PC-3 (cell line): ENCODE measurements around the gene H19. TPM values are rescaled to one million over a fixed set of nuclear protein-coding genes. Genes with fewer than 3 reads are reported as not detected.
A peak's percentile ranks its signal among the peaks of the same experiment; 100 is the strongest.

ENCODE experiments used
- ATAC-seq: fragments of 200-7000 bp; cut with Tn5 transposase; 2 replicates; pipeline ENCODE4 v1.9.1; 2020; ENCODE audit warnings: mild to moderate bottlenecking, moderate library complexity
- BruUV-seq: library from RNA; stranded (reverse); fragments of 400-500 nt; replicated peaks from 2 replicates; lab custom pipeline; 2021; lab: Mats Ljungman, UMichigan
- CTCF ChIA-PET: fragments of 300-600 bp; sonication (Branson Sonifier 250); formaldehyde crosslinking; loops from one replicate; lab custom pipeline; 2022; ENCODE audit warnings: antibody characterized with exemption; lab: Charles Lee
- POLR2A ChIA-PET: fragments of 300-600 bp; sonication (Branson Sonifier 250); formaldehyde crosslinking; loops from one replicate; lab custom pipeline; 2022; ENCODE audit warnings: antibody characterized with exemption; ENCODE audit not compliant: unreplicated experiment; lab: Charles Lee
- DNase-seq: peaks from one replicate; pipeline ENCODE4 v3.0.0-alpha.2; 2015
- H2AFZ ChIP-seq: fragments of 300-600 bp; sonication (generic); 2 replicates; pipeline ENCODE4 v1.6.0; 2016; ENCODE audit warnings: antibody characterized with exemption, low read length
- H3F3A ChIP-seq: fragments of 300-600 bp; sonication (generic); one replicate; pipeline ENCODE4 v1.6.0; 2017; ENCODE audit warnings: antibody characterized with exemption, low read length, control low read depth, mild to moderate bottlenecking; ENCODE audit not compliant: unreplicated experiment
- H3K27ac ChIP-seq: fragments of 300-600 bp; sonication (generic); 2 replicates; pipeline ENCODE4 v1.5.1; 2016; ENCODE audit warnings: mild to moderate bottlenecking, low read length
- H3K27me3 ChIP-seq: fragments of 300-600 bp; sonication (generic); 2 replicates; pipeline ENCODE4 v1.6.1; 2016; ENCODE audit warnings: low read length, mixed read lengths
- H3K36me3 ChIP-seq: fragments of 300-600 bp; sonication (generic); 2 replicates; pipeline ENCODE4 v1.6.1; 2016; ENCODE audit warnings: low read depth, mixed run types, low read length, mixed read lengths
- H3K4me1 ChIP-seq: fragments of 300-600 bp; sonication (generic); 2 replicates; pipeline ENCODE4 v1.5.1; 2016; ENCODE audit warnings: low read length; ENCODE audit not compliant: insufficient read depth
- H3K4me2 ChIP-seq: fragments of 300-600 bp; sonication (generic); 2 replicates; pipeline ENCODE4 v1.6.0; 2016; ENCODE audit warnings: low read length
- H3K4me3 ChIP-seq: fragments of 300-600 bp; sonication (generic); 2 replicates; pipeline ENCODE4 v1.5.1; 2016; ENCODE audit warnings: mild to moderate bottlenecking, low read length, mixed read lengths
- H3K79me2 ChIP-seq: fragments of 300-600 bp; sonication (generic); 2 replicates; pipeline ENCODE4 v1.6.1; 2017; ENCODE audit warnings: low read length, mixed read lengths
- H3K9ac ChIP-seq: fragments of 300-600 bp; sonication (generic); 2 replicates; pipeline ENCODE4 v1.6.0; 2016; ENCODE audit warnings: mild to moderate bottlenecking, low read length
- H3K9me2 ChIP-seq: fragments of 300-600 bp; sonication (generic); replicated peaks from 2 replicates; pipeline ENCODE4 v1.6.1; 2016; ENCODE audit warnings: mixed run types, low read length, mixed read lengths
- H3K9me3 ChIP-seq: fragments of 300-600 bp; sonication (generic); 2 replicates; pipeline ENCODE4 v1.6.1; 2016; ENCODE audit warnings: low read length, mixed read lengths
- H4K20me1 ChIP-seq: fragments of 300-600 bp; sonication (generic); 2 replicates; pipeline ENCODE4 v1.6.1; 2016; ENCODE audit warnings: low read length, mixed read lengths
- EZH2 ChIP-seq: fragments of 300-600 bp; sonication (generic); IDR thresholded peaks from one replicate; pipeline ENCODE4 v1.6.1; 2017; ENCODE audit warnings: antibody characterized with exemption, mild to moderate bottlenecking, low read length; ENCODE audit not compliant: unreplicated experiment
- EZH2phosphoT487 ChIP-seq: fragments of 300-600 bp; sonication (generic); IDR thresholded peaks from 2 replicates; pipeline ENCODE4 v1.6.1; 2018; ENCODE audit warnings: mild to moderate bottlenecking, antibody characterized with exemption, low read length, borderline replicate concordance
- intact Hi-C: fragments of 100-400 bp; cut with micrococcal nuclease; formaldehyde crosslinking; loops from 2 replicates; pipeline ENCODE4 v1.9.0; 2023
- total RNA-seq: library from RNA; depleted of rRNA; stranded (reverse); fragments of >200 nt; gene quantifications from 2 replicates; pipeline ENCODE4 v1.2.3, GENCODE V29; 2014
- TF ChIP-seq, protein P1 (sequence below): fragments of 300-600 bp; sonication (generic); conservative IDR thresholded peaks from 2 replicates; pipeline ENCODE4 v1.5.1; 2017; ENCODE audit warnings: antibody characterized with exemption, low read depth, mild to moderate bottlenecking, low read length

H19 gene
- total RNA-seq, 1 experiment from 2014 or later: not detected

DNA sequence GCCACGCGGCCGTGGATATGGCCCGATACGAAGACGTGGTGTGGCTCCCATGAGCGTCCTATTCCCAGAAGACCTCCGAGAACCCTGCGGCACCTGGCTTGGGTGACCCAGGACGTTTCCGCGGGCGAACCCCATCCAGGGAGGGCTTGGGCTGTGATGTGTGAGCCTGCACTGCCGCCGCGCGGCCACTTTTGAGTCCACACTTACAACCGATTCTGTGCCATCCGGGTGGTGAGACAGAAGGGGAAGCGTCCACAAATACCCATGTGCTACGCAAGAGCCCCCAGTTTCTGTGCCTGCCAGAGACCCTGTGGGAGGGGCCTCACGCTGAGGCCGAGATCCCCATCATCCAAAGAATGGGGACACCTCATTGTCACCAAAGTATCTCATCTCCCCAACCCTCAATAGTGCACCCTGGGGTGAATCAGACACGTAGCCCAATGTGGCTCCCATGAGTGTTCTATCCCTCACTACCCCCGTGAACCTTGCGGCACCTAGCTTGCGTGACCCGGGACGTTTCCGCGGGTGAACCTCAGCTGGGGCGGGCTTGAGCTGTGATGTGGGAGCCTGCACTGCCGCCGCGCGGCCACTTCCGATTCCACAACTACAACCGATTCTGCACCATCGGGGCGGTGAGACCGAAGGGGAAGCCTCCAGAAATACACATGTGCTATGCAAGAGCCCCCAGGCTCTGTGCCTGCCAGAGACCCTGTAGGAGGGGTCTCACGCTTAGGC is 4.6 kb upstream of the H19 start:
- Histone ChIP-seq H3F3A (no peaks in the 10 kb centered on the region), H4K20me1 (no peaks in the 10 kb centered on the region), H3K27ac (no peak overlapping the region), H3K36me3 (no peaks in the 10 kb centered on the region), H3K9me3 (no peaks in the 10 kb centered on the region), H3K4me2 (no peak overlapping the region), H3K27me3 (no peaks in the 10 kb centered on the region), H3K9ac (no peak overlapping the region), H3K4me3 (no peak overlapping the region), H2AFZ (no peak overlapping the region), H3K9me2 (no peaks in the 10 kb centered on the region), H3K79me2 (no peaks in the 10 kb centered on the region), H3K4me1 (no peaks in the 10 kb centered on the region)
- TF ChIP-seq, protein P1, sequence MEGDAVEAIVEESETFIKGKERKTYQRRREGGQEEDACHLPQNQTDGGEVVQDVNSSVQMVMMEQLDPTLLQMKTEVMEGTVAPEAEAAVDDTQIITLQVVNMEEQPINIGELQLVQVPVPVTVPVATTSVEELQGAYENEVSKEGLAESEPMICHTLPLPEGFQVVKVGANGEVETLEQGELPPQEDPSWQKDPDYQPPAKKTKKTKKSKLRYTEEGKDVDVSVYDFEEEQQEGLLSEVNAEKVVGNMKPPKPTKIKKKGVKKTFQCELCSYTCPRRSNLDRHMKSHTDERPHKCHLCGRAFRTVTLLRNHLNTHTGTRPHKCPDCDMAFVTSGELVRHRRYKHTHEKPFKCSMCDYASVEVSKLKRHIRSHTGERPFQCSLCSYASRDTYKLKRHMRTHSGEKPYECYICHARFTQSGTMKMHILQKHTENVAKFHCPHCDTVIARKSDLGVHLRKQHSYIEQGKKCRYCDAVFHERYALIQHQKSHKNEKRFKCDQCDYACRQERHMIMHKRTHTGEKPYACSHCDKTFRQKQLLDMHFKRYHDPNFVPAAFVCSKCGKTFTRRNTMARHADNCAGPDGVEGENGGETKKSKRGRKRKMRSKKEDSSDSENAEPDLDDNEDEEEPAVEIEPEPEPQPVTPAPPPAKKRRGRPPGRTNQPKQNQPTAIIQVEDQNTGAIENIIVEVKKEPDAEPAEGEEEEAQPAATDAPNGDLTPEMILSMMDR: no peak
- TF ChIP-seq EZH2phosphoT487: no peak
- no peak for TF ChIP-seq EZH2
- CTCF ChIA-PET: interaction anchor here (0.8 to 1.2 kb wide), 2 partner anchors 120 to 149 kb away, joined by 3 to 6 read pairs; no protein-coding TSS in a partner anchor
- POLR2A ChIA-PET: no interaction called here
- no TSS peak for BruUV-seq
- intact Hi-C loops: no loop called here
- peak; percentile 41 for ATAC-seq
- no peak for DNase-seq

DNA sequence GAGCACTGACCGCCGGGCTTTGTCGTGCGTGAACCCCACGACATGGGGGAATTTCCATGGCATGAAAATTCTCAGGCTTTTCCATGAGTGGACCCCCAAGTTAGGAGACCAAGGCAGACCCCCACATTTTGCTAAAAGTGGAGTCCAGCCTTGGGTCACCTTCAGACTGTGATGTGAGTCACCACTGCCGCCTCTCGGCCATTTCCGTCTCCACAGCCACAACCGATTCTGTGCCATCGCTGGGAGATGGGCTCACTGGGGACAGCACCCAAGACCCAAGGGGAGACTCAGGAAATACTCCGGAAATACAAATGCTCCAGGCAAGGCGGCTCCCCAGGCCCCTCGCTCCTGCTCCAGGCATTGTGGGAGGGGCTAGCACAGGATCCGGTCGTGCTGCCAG is 1.2 kb upstream of the H19 start:
- Histone ChIP-seq H2AFZ (no peak overlapping the region), H3K4me2 (no peak overlapping the region), H3K36me3 (no peaks in the 10 kb centered on the region), H3K4me1 (no peaks in the 10 kb centered on the region), H3K27me3 (no peaks in the 10 kb centered on the region), H4K20me1 (no peaks in the 10 kb centered on the region), H3K9me3 (no peaks in the 10 kb centered on the region), H3K79me2 (no peaks in the 10 kb centered on the region), H3K9me2 (no peaks in the 10 kb centered on the region), H3K27ac (no peak overlapping the region), H3F3A (no peaks in the 10 kb centered on the region), H3K4me3 (no peak overlapping the region), H3K9ac (no peak overlapping the region)
- ATAC-seq (no peak), DNase-seq (no peak)
- ChIA-PET POLR2A (no interaction called here), CTCF (no interaction called here)
- BruUV-seq: no TSS peak
- intact Hi-C loops: no loop called here
- TF ChIP-seq, protein P1: no peak
- TF ChIP-seq EZH2phosphoT487: no peak
- no peak for TF ChIP-seq EZH2

DNA sequence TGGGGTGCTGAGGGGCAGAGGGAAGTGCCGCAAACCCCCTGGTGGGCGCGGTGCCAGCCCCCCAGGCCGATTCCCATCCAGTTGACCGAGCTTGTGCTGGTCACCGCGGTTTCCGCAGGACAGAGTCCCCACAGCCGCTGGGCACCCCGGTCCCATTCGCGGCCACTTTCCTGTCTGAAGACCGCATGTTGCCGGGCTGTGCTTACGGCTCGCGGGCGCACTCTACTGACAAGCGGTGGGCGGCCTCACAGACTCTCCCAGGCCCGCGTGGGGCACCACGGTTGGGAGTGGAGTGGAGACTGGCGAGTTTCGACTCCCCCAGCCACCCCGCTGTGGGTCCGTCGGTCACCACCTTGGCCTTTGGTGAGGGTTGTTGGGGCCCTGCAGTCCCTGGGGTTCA is 648 bp upstream of the H19 start:
- Histone ChIP-seq H3K27ac (no peak overlapping the region), H3K9ac (no peak overlapping the region), H3K79me2 (no peaks in the 10 kb centered on the region), H4K20me1 (no peaks in the 10 kb centered on the region), H3K36me3 (no peaks in the 10 kb centered on the region), H3K27me3 (no peaks in the 10 kb centered on the region), H3K9me3 (no peaks in the 10 kb centered on the region), H3K4me3 (no peak overlapping the region), H3K9me2 (no peaks in the 10 kb centered on the region), H2AFZ (no peak overlapping the region), H3F3A (no peaks in the 10 kb centered on the region), H3K4me1 (no peaks in the 10 kb centered on the region), H3K4me2 (no peak overlapping the region)
- intact Hi-C loops: no loop called here
- BruUV-seq: no TSS peak
- ATAC-seq (peak; percentile 43), DNase-seq (no peak)
- POLR2A ChIA-PET: no interaction called here
- CTCF ChIA-PET: no interaction called here
- TF ChIP-seq EZH2 (no peak), EZH2phosphoT487 (no peak)
- TF ChIP-seq, protein P1: no peak
